Activated naive CD8-positive, alpha-beta T cell (primary cell): ENCODE measurements around the gene NRXN3.

ENCODE experiments used
- H3K27ac Mint-ChIP-seq: one replicate; pipeline ENCODE4 v1.8.0; 2021; ENCODE audit warnings: mixed read lengths
- H3K27me3 Mint-ChIP-seq: one replicate; pipeline ENCODE4 v1.8.0; 2021; ENCODE audit warnings: mixed read lengths
- H3K36me3 Mint-ChIP-seq: one replicate; pipeline ENCODE4 v1.8.0; 2021; ENCODE audit warnings: mixed read lengths
- H3K4me1 Mint-ChIP-seq: one replicate; pipeline ENCODE4 v1.8.0; 2021; ENCODE audit warnings: low read depth, mixed read lengths
- H3K4me3 Mint-ChIP-seq: one replicate; pipeline ENCODE4 v1.8.0; 2021; ENCODE audit warnings: mild to moderate bottlenecking, mixed read lengths
- H3K9me3 Mint-ChIP-seq: one replicate; pipeline ENCODE4 v1.8.0; 2021; ENCODE audit warnings: low read depth, mixed read lengths

Gene NRXN3

GRCh38 chr14:79668951-79669350 lies 1498.8 kb downstream of the NRXN3 start:
- no peak overlapping the region for H3K4me3 Mint-ChIP-seq
- H3K4me1 Mint-ChIP-seq: no peaks in the 10 kb centered on the region
- no peaks in the 10 kb centered on the region for H3K36me3 Mint-ChIP-seq
- H3K27me3 Mint-ChIP-seq: no peaks in the 10 kb centered on the region
- H3K27ac Mint-ChIP-seq: no peak overlapping the region
- H3K9me3 Mint-ChIP-seq: peaks cover 2% of the 10 kb centered on the region

DNA sequence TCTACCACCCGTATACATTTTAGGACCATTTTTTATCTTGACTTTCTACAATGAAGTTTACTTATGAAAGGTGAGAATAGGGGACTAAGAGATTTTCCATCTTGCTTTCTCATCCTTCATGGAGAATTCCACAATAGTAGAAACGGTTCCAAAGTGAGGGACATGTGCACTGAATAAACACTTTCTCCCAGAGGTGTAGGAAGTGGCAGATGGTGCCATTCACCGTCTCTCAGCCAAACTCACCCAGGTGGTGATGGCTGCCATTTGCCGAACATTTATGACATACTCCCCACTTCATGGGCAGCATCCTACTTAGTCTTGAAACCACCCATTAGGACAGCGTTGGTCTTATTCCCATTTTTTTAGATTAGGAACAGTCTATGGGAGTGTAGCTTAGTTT lies 1500.6 kb downstream of the NRXN3 start:
- Mint-ChIP-seq H3K27ac (no peak overlapping the region), H3K4me1 (no peaks in the 10 kb centered on the region), H3K36me3 (no peaks in the 10 kb centered on the region), H3K4me3 (no peak overlapping the region), H3K27me3 (no peaks in the 10 kb centered on the region), H3K9me3 (no peaks in the 10 kb centered on the region)

- H3K9me3 Mint-ChIP-seq: no peaks in the 10 kb centered on the region
- H3K36me3 Mint-ChIP-seq: no peaks in the 10 kb centered on the region
- no peak overlapping the region for H3K27ac Mint-ChIP-seq
- no peaks in the 10 kb centered on the region for H3K27me3 Mint-ChIP-seq
- no peaks in the 10 kb centered on the region for H3K4me1 Mint-ChIP-seq
- H3K4me3 Mint-ChIP-seq: no peak overlapping the region
Measured at GRCh38 chr14:79680087-79680486, 1509.9 kb downstream of the NRXN3 start.

DNA sequence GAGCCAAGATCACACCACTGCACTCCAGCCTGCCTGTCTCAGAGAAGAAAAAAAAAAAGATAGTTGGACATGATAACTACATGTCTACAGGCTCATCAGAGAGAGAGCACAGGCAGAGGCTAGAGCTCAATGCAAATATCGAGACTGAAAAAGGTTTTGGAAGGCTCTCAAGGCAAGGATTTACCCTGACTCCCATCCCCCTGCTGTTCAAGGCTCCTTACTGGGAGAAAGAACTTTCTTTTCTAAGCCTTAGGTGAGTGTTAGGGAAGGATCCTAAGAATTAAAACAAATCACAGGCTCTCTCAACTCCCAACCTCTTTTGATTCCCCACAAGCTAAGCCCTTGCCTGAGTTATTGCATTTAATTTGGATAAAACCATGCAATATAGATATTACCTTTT lies 1516.0 kb downstream of the NRXN3 start:
- Mint-ChIP-seq H3K4me1 (no peaks in the 10 kb centered on the region), H3K4me3 (no peak overlapping the region), H3K27me3 (no peaks in the 10 kb centered on the region), H3K27ac (no peak overlapping the region), H3K36me3 (no peaks in the 10 kb centered on the region), H3K9me3 (no peaks in the 10 kb centered on the region)

- no peaks in the 10 kb centered on the region for H3K27me3 Mint-ChIP-seq
- no peak overlapping the region for H3K4me3 Mint-ChIP-seq
- H3K27ac Mint-ChIP-seq: no peak overlapping the region
- H3K9me3 Mint-ChIP-seq: no peaks in the 10 kb centered on the region
- H3K4me1 Mint-ChIP-seq: no peaks in the 10 kb centered on the region
- no peaks in the 10 kb centered on the region for H3K36me3 Mint-ChIP-seq
Measured at GRCh38 chr14:79690960-79691359, 1520.8 kb downstream of the NRXN3 start.

- Mint-ChIP-seq H3K27me3 (no peaks in the 10 kb centered on the region), H3K27ac (no peak overlapping the region), H3K36me3 (no peaks in the 10 kb centered on the region), H3K9me3 (no peaks in the 10 kb centered on the region), H3K4me1 (no peaks in the 10 kb centered on the region), H3K4me3 (no peak overlapping the region)
Measured at GRCh38 chr14:79693935-79694334, 1523.8 kb downstream of the NRXN3 start.

DNA sequence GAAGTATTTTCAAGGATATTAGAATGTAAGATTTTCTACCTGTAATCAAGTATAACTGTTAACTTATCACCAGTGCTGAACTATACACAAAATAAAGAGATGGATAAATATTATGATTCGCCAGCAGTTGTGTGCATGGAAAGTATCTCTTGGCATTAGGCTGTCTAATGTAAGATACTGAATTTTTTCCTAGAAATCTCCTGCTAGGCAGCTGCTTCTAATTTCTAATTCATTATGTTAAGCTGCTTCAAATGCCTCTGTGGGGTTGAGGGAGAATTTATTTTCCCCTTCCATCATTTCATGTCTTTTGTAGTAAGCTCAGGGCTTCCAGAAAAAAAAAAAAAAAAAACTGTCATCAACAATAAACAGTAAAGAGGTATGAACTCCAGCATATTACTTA lies 1525.1 kb downstream of the NRXN3 start:
- Mint-ChIP-seq H3K36me3 (no peaks in the 10 kb centered on the region), H3K4me3 (no peak overlapping the region), H3K9me3 (no peaks in the 10 kb centered on the region), H3K27ac (no peak overlapping the region), H3K4me1 (no peaks in the 10 kb centered on the region), H3K27me3 (no peaks in the 10 kb centered on the region)

GRCh38 chr14:79698298-79698711 lies 1528.1 kb downstream of the NRXN3 start:
- H3K36me3 Mint-ChIP-seq: no peaks in the 10 kb centered on the region
- H3K4me1 Mint-ChIP-seq: no peaks in the 10 kb centered on the region
- no peak overlapping the region for H3K4me3 Mint-ChIP-seq
- no peaks in the 10 kb centered on the region for H3K9me3 Mint-ChIP-seq
- no peaks in the 10 kb centered on the region for H3K27me3 Mint-ChIP-seq
- no peak overlapping the region for H3K27ac Mint-ChIP-seq

DNA sequence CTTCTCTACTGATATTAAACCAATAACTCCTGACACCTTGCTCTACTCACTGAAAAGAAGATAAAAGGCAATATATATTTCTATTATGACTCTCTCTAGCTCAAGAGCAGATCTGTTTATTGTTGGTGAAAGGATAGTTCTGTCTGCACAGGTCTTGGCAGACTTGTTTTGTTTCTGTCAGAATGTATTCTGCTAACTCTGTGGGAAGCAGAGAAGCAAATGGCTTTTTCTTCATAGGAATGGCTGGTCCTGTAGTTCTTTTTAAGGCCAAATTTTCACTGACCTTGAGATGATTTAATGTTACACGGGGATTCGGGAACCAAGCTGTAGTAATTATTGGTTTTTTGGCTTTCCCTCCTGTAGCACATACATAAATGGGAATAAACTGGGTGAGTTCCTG lies 1529.0 kb downstream of the NRXN3 start:
- H3K27me3 Mint-ChIP-seq: no peaks in the 10 kb centered on the region

GRCh38 chr14:79701371-79701770 lies 1531.2 kb downstream of the NRXN3 start:
- Mint-ChIP-seq H3K4me1 (no peaks in the 10 kb centered on the region), H3K27ac (no peak overlapping the region), H3K36me3 (no peaks in the 10 kb centered on the region), H3K27me3 (no peaks in the 10 kb centered on the region), H3K4me3 (no peak overlapping the region), H3K9me3 (no peaks in the 10 kb centered on the region)

More for the DNA sequence above, 1529.0 kb downstream of the NRXN3 start:
- H3K36me3 Mint-ChIP-seq: no peaks in the 10 kb centered on the region
- H3K4me3 Mint-ChIP-seq: no peak overlapping the region
- no peak overlapping the region for H3K27ac Mint-ChIP-seq
- no peaks in the 10 kb centered on the region for H3K9me3 Mint-ChIP-seq
- H3K4me1 Mint-ChIP-seq: no peaks in the 10 kb centered on the region

DNA sequence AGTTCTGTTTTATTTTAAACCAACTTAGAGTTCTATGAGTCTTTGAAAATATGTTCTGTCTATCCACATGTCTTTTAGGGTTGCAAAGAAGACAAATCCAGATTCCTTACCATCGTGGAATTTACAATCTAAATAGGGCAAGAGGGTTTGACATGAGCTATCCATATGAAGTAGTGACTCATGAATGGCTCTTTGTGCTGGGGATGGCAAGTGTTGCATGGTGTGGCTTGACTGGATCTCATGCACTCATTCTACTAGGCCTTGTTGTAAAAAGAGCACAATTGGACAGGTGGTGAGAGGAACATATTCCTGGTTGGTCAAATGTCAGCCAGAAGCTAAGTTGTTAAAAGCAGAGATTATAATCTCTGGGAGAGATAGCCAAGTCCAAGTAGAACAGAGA lies 1532.0 kb downstream of the NRXN3 start:
- Mint-ChIP-seq H3K9me3 (no peaks in the 10 kb centered on the region), H3K4me1 (no peaks in the 10 kb centered on the region), H3K27ac (no peak overlapping the region), H3K27me3 (no peaks in the 10 kb centered on the region), H3K36me3 (no peaks in the 10 kb centered on the region), H3K4me3 (no peak overlapping the region)

DNA sequence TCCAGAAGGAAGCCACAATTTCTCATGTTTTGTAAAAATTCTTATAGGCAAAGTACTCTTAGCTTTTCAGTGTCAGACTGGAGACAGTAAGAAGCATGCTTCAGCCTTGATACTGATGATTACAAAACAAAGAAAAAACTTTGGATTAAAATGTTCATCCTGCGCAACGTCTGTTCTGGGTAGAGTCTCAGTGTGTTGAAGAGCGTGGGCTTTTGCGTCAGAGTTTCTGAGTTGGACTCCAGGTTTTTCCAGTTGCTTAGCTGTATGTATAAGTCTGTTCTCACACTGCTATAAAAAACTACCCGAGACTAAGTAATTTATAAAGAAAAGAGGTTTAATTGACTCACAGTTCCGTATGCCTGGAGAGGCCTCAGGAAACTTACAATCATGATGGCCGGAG lies 1533.0 kb downstream of the NRXN3 start:
- H3K9me3 Mint-ChIP-seq: no peaks in the 10 kb centered on the region
- no peak overlapping the region for H3K4me3 Mint-ChIP-seq
- no peaks in the 10 kb centered on the region for H3K36me3 Mint-ChIP-seq
- H3K27me3 Mint-ChIP-seq: no peaks in the 10 kb centered on the region
- no peak overlapping the region for H3K27ac Mint-ChIP-seq
- no peaks in the 10 kb centered on the region for H3K4me1 Mint-ChIP-seq

GRCh38 chr14:79704041-79704807 lies 1534.1 kb downstream of the NRXN3 start:
- Mint-ChIP-seq H3K4me3 (no peak overlapping the region), H3K4me1 (no peaks in the 10 kb centered on the region), H3K36me3 (no peaks in the 10 kb centered on the region), H3K9me3 (no peaks in the 10 kb centered on the region), H3K27me3 (no peaks in the 10 kb centered on the region), H3K27ac (no peak overlapping the region)

DNA sequence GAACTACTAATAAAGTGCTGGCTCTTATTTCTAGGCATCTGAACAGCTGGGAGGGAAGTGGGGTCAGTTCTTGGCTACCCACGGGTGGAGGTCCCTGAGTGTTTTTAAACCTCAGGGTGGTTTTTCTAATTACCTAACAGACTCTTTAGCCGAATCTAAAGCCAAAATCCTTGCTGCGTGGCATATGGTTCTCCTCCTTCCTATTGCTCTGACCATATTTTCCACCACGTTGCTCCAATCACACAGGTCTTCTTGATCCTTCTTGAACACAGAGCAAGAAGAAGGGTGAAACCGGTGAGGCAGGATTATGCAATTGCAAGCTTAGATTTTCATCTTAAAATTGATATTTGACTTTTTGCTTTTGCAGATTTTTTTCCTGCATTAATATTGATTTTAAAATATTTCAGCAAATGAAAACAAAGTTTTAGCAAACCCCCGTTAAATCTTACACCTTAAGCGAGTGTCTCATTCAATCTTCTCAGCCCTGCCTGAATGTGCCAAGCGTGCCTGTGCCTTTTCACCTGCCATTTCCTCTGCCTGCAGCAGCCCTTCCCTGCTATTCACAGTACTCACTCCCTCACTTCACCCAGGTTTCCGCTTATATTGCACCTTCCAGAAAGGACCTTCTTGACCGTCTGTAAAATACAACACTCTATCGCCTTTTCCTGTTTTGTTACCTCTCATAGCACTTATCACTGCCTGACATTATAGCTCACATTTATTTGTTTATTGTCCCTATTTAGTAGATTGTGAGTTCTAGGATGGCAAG lies 1535.1 kb downstream of the NRXN3 start:
- Mint-ChIP-seq H3K27me3 (no peaks in the 10 kb centered on the region), H3K36me3 (no peaks in the 10 kb centered on the region), H3K27ac (no peak overlapping the region), H3K9me3 (no peaks in the 10 kb centered on the region), H3K4me3 (no peak overlapping the region), H3K4me1 (no peaks in the 10 kb centered on the region)

DNA sequence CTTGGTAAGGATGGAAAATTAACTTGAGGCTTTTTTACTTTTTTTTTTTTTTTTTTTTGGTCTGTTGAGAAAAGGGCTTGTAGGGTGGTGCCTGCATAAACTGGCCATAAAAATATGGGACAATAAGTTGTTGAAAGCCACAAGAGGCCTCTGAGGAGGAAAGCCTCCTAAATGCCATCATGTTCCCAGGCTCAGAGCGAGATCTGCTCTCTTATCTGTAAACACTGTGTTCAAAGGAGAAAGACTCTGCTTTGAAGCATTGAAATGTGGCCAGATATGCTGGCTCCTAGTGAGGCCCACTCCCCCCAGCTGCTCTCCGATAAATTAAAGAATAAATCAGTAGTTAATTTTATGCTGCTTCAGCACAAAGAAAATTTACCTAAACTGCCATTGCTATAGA lies 1536.2 kb downstream of the NRXN3 start:
- Mint-ChIP-seq H3K4me3 (no peak overlapping the region), H3K9me3 (no peaks in the 10 kb centered on the region), H3K27ac (no peak overlapping the region), H3K27me3 (no peaks in the 10 kb centered on the region), H3K4me1 (no peaks in the 10 kb centered on the region), H3K36me3 (no peaks in the 10 kb centered on the region)
